Fibroblast of lung (primary cell): ENCODE data around the gene N4BP2L2. TPM values are rescaled to one million over a fixed set of nuclear protein-coding genes. Genes with fewer than 3 reads are reported as not detected.
A peak's percentile ranks its signal among the peaks of the same experiment; 100 is the strongest.

Experiments
- DNase-seq, 2 donors: peaks; one replicate each; pipeline versions ENCODE4 v3.0.0 to v3.0.0-alpha.2; 2010; ENCODE audit warnings: low read depth in 2 of 2
- H2AFZ ChIP-seq: 2 replicates; pipeline ENCODE4 v1.5.1; 2012; ENCODE audit warnings: low read length, control low read depth, inconsistent platforms
- H3K27ac ChIP-seq: 2 replicates; pipeline ENCODE4 v1.5.1; 2011; ENCODE audit warnings: low read length, control low read depth; ENCODE audit not compliant: insufficient read depth
- H3K27me3 ChIP-seq: 2 replicates; pipeline ENCODE4 v1.5.1; 2011; ENCODE audit warnings: mild to moderate bottlenecking, low read length; ENCODE audit not compliant: control insufficient read depth, insufficient read depth
- H3K36me3 ChIP-seq: 2 replicates; pipeline ENCODE4 v1.5.1; 2011; ENCODE audit warnings: low read length; ENCODE audit not compliant: control insufficient read depth, insufficient read depth
- H3K4me1 ChIP-seq: 2 replicates; pipeline ENCODE4 v1.5.1; 2011; ENCODE audit warnings: low read length; ENCODE audit not compliant: control insufficient read depth, insufficient read depth; ENCODE audit errors: extremely low read depth
- H3K4me2 ChIP-seq: 2 replicates; pipeline ENCODE4 v1.5.1; 2011; ENCODE audit warnings: low read length, control low read depth; ENCODE audit not compliant: insufficient read depth; ENCODE audit errors: extremely low read depth
- H3K4me3 ChIP-seq, 4 experiments: fragments of 200-600 bp in 1 of 4; sonication (generic) in 1 of 4; replicated peaks in 1 of 4; 2 replicates each; pipeline ENCODE4 v1.5.1; 2011 to 2016; ENCODE audit warnings: low read length in 4 of 4, low read depth in 3 of 4, mild to moderate bottlenecking in 3 of 4, control low read depth in 2 of 4, inconsistent platforms in 1 of 4, mixed read lengths in 1 of 4; ENCODE audit not compliant: insufficient read depth in 1 of 4; ENCODE audit errors: control extremely low read depth in 1 of 4
- H3K79me2 ChIP-seq: 2 replicates; pipeline ENCODE4 v1.5.1; 2012; ENCODE audit warnings: mild to moderate bottlenecking, low read length, inconsistent platforms; ENCODE audit not compliant: control insufficient read depth, insufficient read depth
- H3K9ac ChIP-seq: 2 replicates; pipeline ENCODE4 v1.5.1; 2011; ENCODE audit warnings: mild to moderate bottlenecking, low read length, control low read depth; ENCODE audit not compliant: insufficient read depth
- H3K9me3 ChIP-seq: 2 replicates; pipeline ENCODE4 v1.5.1; 2012; ENCODE audit warnings: low read depth, low read length; ENCODE audit not compliant: control insufficient read depth, insufficient read depth
- H4K20me1 ChIP-seq: 2 replicates; pipeline ENCODE4 v1.5.1; 2011; ENCODE audit warnings: low read length; ENCODE audit not compliant: control insufficient read depth, insufficient read depth; ENCODE audit errors: extremely low read depth
- EZH2 ChIP-seq: IDR thresholded peaks from 2 replicates; pipeline ENCODE4 v1.5.1; 2012; ENCODE audit warnings: low read length, control low read depth, mild to moderate bottlenecking; ENCODE audit errors: missing control alignments
- polyA plus RNA-seq, 2 donors: library from polyadenylated mRNA; depleted of rRNA in 1 of 2; stranded (reverse) in 1 of 2; unstranded in 1 of 2; fragments of >200 nt; gene quantifications; 2 replicates each; pipeline ENCODE4 v1.2.1, GENCODE V29; 2011 to 2012; ENCODE audit warnings: missing spikeins in 1 of 2
- total RNA-seq: library from RNA; depleted of rRNA; stranded (reverse); fragments of >200 nt; gene quantifications from 2 replicates; pipeline ENCODE4 v1.2.1, GENCODE V29; 2014
- TF ChIP-seq, protein P1 (sequence below), 2 donors: IDR thresholded peaks in 1 of 2; conservative IDR thresholded peaks in 1 of 2; 1 replicate in 1 of 2; 2 replicates in 1 of 2; pipeline ENCODE4 v1.5.1; 2011 to 2012; ENCODE audit warnings: low read length in 2 of 2, control low read depth in 1 of 2, inconsistent platforms in 1 of 2, low read depth in 1 of 2, mild to moderate bottlenecking in 1 of 2

The N4BP2L2 gene
- total and polyA plus RNA-seq, 2 donors (not counting 1 experiment from before 2014, with no cell fraction given), result 62.4 to 139 TPM

DNA sequence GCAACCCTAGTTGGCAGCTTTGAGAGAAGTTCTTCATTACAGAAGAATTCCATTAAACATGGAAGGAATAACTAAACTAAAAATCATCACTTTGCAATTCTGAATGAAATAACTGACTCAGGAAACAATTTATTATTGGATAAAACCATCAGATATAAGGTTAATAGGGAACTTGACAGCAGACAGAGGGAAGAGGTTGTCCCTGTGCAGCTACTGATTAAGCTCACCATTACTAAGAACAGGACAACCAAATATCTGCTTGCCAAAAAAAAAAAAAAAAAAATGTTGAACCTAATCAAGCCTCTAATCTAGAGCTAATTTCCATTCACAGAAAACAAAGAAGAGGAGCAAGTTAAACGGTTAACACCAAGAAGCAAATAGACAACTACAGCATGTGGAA, 12.8 kb downstream of the N4BP2L2 start:
- no peaks in the 10 kb centered on the region for H3K27me3 ChIP-seq
- H3K9ac ChIP-seq, result no peak overlapping the region
- no peak for DNase-seq
- H3K4me1 ChIP-seq, result peaks cover 2% of the 10 kb centered on the region
- no peaks in the 10 kb centered on the region for H3K9me3 ChIP-seq
- H4K20me1 ChIP-seq, result no peaks in the 10 kb centered on the region
- TF ChIP-seq, protein P1, sequence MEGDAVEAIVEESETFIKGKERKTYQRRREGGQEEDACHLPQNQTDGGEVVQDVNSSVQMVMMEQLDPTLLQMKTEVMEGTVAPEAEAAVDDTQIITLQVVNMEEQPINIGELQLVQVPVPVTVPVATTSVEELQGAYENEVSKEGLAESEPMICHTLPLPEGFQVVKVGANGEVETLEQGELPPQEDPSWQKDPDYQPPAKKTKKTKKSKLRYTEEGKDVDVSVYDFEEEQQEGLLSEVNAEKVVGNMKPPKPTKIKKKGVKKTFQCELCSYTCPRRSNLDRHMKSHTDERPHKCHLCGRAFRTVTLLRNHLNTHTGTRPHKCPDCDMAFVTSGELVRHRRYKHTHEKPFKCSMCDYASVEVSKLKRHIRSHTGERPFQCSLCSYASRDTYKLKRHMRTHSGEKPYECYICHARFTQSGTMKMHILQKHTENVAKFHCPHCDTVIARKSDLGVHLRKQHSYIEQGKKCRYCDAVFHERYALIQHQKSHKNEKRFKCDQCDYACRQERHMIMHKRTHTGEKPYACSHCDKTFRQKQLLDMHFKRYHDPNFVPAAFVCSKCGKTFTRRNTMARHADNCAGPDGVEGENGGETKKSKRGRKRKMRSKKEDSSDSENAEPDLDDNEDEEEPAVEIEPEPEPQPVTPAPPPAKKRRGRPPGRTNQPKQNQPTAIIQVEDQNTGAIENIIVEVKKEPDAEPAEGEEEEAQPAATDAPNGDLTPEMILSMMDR (conservative IDR thresholded peaks at IDR 0.05 in 1 of 2, IDR thresholded peaks at IDR 0.05 in 1 of 2; ENCODE audit: low read depth in 1 of 2, low read length in 2 of 2), result no peak
- no peak for TF ChIP-seq EZH2
- H3K4me2 ChIP-seq, result no peak overlapping the region
- H3K27ac ChIP-seq, result no peak overlapping the region
- H3K4me3 ChIP-seq, result no peak overlapping the region
- peaks cover 6% of the 10 kb centered on the region for H3K36me3 ChIP-seq
- peaks cover 32% of the 10 kb centered on the region for H3K79me2 ChIP-seq
- H2AFZ ChIP-seq, result no peak overlapping the region

DNA sequence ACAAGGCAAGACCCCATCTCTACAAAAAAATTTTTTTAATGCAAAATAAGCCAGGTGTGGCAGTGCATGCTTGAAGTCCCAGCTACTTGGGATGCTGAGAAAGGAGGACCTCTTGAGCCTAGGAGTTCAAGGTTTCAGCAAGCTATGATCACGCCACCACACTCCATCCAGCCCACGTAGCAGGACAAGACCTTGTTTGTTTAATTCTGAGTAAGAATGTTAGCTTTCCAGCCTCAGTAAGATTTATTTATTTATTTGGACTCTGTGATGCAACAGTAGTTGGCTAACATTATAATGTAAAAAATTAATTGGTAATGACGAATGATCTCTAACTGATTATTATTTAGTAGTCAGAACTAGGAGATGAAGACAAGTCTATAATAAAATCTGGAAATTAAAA, 23.3 kb downstream of the N4BP2L2 start:
- H3K9me3 ChIP-seq, result no peaks in the 10 kb centered on the region
- H3K27ac ChIP-seq, result no peak overlapping the region
- no peaks in the 10 kb centered on the region for H3K79me2 ChIP-seq
- no peak overlapping the region for H3K4me2 ChIP-seq
- H3K4me1 ChIP-seq, result no peaks in the 10 kb centered on the region
- peak in 1 of 2 donors; percentile 53 for DNase-seq
- no peaks in the 10 kb centered on the region for H3K27me3 ChIP-seq
- peaks cover 2% of the 10 kb centered on the region for H3K36me3 ChIP-seq
- H2AFZ ChIP-seq, result no peak overlapping the region
- H3K9ac ChIP-seq, result no peak overlapping the region
- TF ChIP-seq, protein P1 (conservative IDR thresholded peaks at IDR 0.05 in 1 of 2, IDR thresholded peaks at IDR 0.05 in 1 of 2; ENCODE audit: low read depth in 1 of 2, low read length in 2 of 2), result no peak
- TF ChIP-seq EZH2, result no peak
- H4K20me1 ChIP-seq, result no peaks in the 10 kb centered on the region
- H3K4me3 ChIP-seq, result no peak overlapping the region

DNA sequence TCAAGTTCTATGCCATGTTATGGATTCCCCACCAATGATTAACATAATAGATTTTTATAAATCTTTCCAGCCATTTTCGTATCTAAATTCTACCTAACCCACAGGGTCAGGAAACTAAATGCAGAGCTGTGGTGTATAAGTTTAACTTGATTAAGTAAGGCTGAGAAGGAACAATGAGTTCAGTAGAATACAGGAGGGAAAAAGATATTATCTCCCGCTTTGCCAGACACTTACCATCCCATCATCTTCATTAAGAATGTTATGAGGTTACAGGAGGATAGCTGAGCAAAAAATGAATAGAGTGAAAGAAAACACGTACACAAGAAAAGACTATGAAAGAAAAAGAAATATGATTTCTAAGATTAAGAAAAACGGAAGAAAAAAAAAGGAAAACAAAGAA, 27.1 kb downstream of the N4BP2L2 start:
- Histone ChIP-seq H3K36me3 (no peaks in the 10 kb centered on the region), H3K9ac (no peak overlapping the region)

More for the DNA sequence above, 27.1 kb downstream of the N4BP2L2 start:
- no peaks in the 10 kb centered on the region for H3K79me2 ChIP-seq
- no peaks in the 10 kb centered on the region for H4K20me1 ChIP-seq
- H3K27ac ChIP-seq, result no peak overlapping the region
- no peak overlapping the region for H3K4me2 ChIP-seq
- H3K27me3 ChIP-seq, result no peaks in the 10 kb centered on the region
- H2AFZ ChIP-seq, result no peak overlapping the region
- H3K9me3 ChIP-seq, result no peaks in the 10 kb centered on the region
- DNase-seq, result no peak
- no peak overlapping the region for H3K4me3 ChIP-seq
- no peaks in the 10 kb centered on the region for H3K4me1 ChIP-seq
- no peak for TF ChIP-seq EZH2
- TF ChIP-seq, protein P1 (conservative IDR thresholded peaks at IDR 0.05 in 1 of 2, IDR thresholded peaks at IDR 0.05 in 1 of 2; ENCODE audit: low read depth in 1 of 2, low read length in 2 of 2), result no peak
